ENCODE measurements around the gene CCDC80. TPM values are rescaled to one million over a fixed set of nuclear protein-coding genes. Genes with fewer than 3 reads are reported as not detected.
"Not testable (repeated sequence)": the region's sequence is repeated elsewhere in the genome, so short reads cannot be mapped to it uniquely, and the experiment has no call there.

CCDC80 gene
- total RNA-seq, 4 donors from 2014 or later: 42.9 to 278 (median 225) TPM

GRCh38 chr3:112579697-112580096 lies 61.2 kb downstream of the CCDC80 start:
- DNase-seq (ENCODE audit: low spot score) (no peak), ATAC-seq (ENCODE audit: low FRiP score) (no peak)
- no peak for TF ChIP-seq CTCF (IDR thresholded peaks at IDR 0.05)

- ATAC-seq (ENCODE audit: low FRiP score): no peak
- TF ChIP-seq CTCF (IDR thresholded peaks at IDR 0.05): no peak
- DNase-seq (ENCODE audit: low spot score): no peak
These were observed 61.7 kb downstream of the CCDC80 start for GRCh38 chr3:112579232-112579631.

- TF ChIP-seq CTCF (IDR thresholded peaks at IDR 0.05): no peak
- DNase-seq (ENCODE audit: low spot score): no peak
- ATAC-seq (ENCODE audit: low FRiP score): no peak
These were observed 68.2 kb downstream of the CCDC80 start for GRCh38 chr3:112572701-112573100.

- ATAC-seq (ENCODE audit: low FRiP score) (no peak), DNase-seq (ENCODE audit: low spot score) (no peak)
- TF ChIP-seq CTCF (IDR thresholded peaks at IDR 0.05): no peak
These were observed 71.7 kb downstream of the CCDC80 start for GRCh38 chr3:112569265-112569664.

- peak; percentile 89 for ATAC-seq (ENCODE audit: low FRiP score)
- DNase-seq (ENCODE audit: low spot score): no peak
- TF ChIP-seq CTCF (IDR thresholded peaks at IDR 0.05): no peak
These were observed 72.3 kb downstream of the CCDC80 start for GRCh38 chr3:112568642-112569041.

- ATAC-seq (ENCODE audit: low FRiP score) (no peak), DNase-seq (ENCODE audit: low spot score) (no peak)
These were observed 76.0 kb downstream of the CCDC80 start for GRCh38 chr3:112564940-112565305.

GRCh38 chr3:112564247-112564939 lies 76.5 kb downstream of the CCDC80 start:
- not testable (repeated sequence) for ATAC-seq (ENCODE audit: low FRiP score); DNase-seq (ENCODE audit: low spot score)

More at GRCh38 chr3:112564940-112565305, 76.0 kb downstream of the CCDC80 start:
- no peak for TF ChIP-seq CTCF (IDR thresholded peaks at IDR 0.05)

Measured in omental fat pad (tissue), 4 donors.